Ovary (tissue), 3 donors: ENCODE data around the gene FANK1.

Experiments used
- CTCF ChIP-seq, 3 donors: fragments of 450-650 bp in 2 of 3; fragments of 200-600 bp in 1 of 3; IDR thresholded peaks; one replicate each; pipeline versions ENCODE4 v1.5.1 to v1.8.0; 2016 to 2022; ENCODE audit warnings: antibody characterized with exemption in 3 of 3, mild to moderate bottlenecking in 1 of 3
- EP300 ChIP-seq: sonication (generic); formaldehyde crosslinking; IDR thresholded peaks from one replicate; pipeline ENCODE4 v1.6.1; 2017; ENCODE audit warnings: antibody characterized with exemption
- donor health status: DM: no; HTN: no; CAD: no.

- TF ChIP-seq EP300 (no peak), CTCF (IDR thresholded peaks at IDR 0.05) (no peak)
Measured at GRCh38 chr10:125849448-125849847, 46.9 kb upstream of the FANK1 start.
